ENCODE data around the gene SLC30A7. TPM values are rescaled to one million over a fixed set of nuclear protein-coding genes. Genes with fewer than 3 reads are reported as not detected.

The SLC30A7 gene
- total and polyA plus RNA-seq, 2 of the 13 experiments (the other 11 are each of a cell fraction or from before 2014, with no cell fraction given) = 8.3 to 40.8 TPM

GRCh38 chr1:101004061-101004460 lies 108.2 kb downstream of the SLC30A7 start (continued):
- no peak for TF ChIP-seq PBX3 (CRISPR knock-in tag; IDR thresholded peaks at IDR 0.05; ENCODE audit: borderline replicate concordance)

GRCh38 chr1:101004670-101005069 lies 108.8 kb downstream of the SLC30A7 start:
- CTCF ChIA-PET (ENCODE audit: low intra/inter-chr PET ratio, low total read pairs) = no interaction called here
- POLR2A ChIA-PET = interaction anchor here (1.1 to 1.2 kb wide), 2 partner anchors 21 to 87 kb away, joined by 3 to 4 read pairs; partner anchors contain the start of gene DPH5

DNA sequence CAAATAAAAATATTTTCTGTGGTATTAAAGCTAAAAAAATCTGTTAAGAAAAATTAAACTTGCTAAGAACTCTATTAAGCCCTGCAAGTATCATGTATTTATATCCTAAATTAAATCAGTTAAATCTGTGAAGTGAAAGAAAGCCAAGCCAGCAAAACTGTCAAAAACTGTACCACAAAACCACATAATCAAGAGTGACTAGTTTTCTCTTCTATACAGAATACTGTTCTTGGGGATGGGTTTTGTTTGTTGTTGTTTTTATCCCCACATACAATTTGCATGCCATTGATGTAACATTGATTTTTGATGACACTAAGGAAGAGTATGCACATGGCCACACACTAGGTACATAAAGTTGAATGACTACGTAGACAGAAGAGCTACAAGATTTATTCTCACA lies 109.3 kb downstream of the SLC30A7 start:
- WGBS (ENCODE audit: low lambda C conversion rate) = 98% methylated on average over 1 of the region's 1 CpG
- no TSS peak for BruUV-seq (replicated peaks)
- Histone ChIP-seq H4K20me1 (ENCODE audit: insufficient read depth, low read length) (peaks cover 6% of the 10 kb centered on the region; the same call in 1 of the 2 replicates), H3K4me2 (ENCODE audit: low read depth, low read length) (no peak overlapping the region), H2AFZ (ENCODE audit: low read length) (no peak overlapping the region), H3K9ac (ENCODE audit: insufficient read depth, low read depth, low read length) (no peak overlapping the region), H3K4me3 (replicated peaks in 1 of 3; ENCODE audit: insufficient read depth in 1 of 3, low read depth in 2 of 3, low read length in 3 of 3) (no peak overlapping the region), H3K27ac (ENCODE audit: extremely low read length, insufficient read depth, low read length) (no peak overlapping the region), H3K36me3 (replicated peaks in 1 of 2; ENCODE audit: control insufficient read depth in 1 of 2, insufficient read depth in 2 of 2, low read length in 2 of 2) (peaks cover 0 to 11% of the 10 kb centered on the region in 2 experiments; a peak in 1 of 5 replicates), H3K4me1 (ENCODE audit: insufficient read depth, low read length) (peaks cover 50% of the 10 kb centered on the region), H3K9me3 (ENCODE audit: low read length) (no peaks in the 10 kb centered on the region), H3K79me2 (ENCODE audit: insufficient read depth, low read length) (no peaks in the 10 kb centered on the region), H3K27me3 (ENCODE audit: control insufficient read depth in 1 of 2, insufficient read depth in 2 of 2, low read length in 2 of 2) (no peaks in the 10 kb centered on the region)
- CTCF ChIA-PET (ENCODE audit: low intra/inter-chr PET ratio, low total read pairs) = no interaction called here
- in situ Hi-C loops (cut with HindIII; ENCODE audit: extremely low pct_ligation_motif_present, low pct_unique_long_range_greater_than_20kb) (no loop called here), intact Hi-C loops (cut with micrococcal nuclease; ENCODE audit: unreplicated experiment) (loop anchor here (2.0 to 10.0 kb wide), 2 partner anchors 56 to 130 kb away; no protein-coding TSS in a partner anchor)
- no peak for FAIRE-seq
- POLR2A ChIA-PET = no interaction called here
- no peak for DNase-seq (ENCODE audit: low spot score)
- no peak for TF ChIP-seq ZNF547 (CRISPR knock-in tag; IDR thresholded peaks at IDR 0.05)
- no peak for TF ChIP-seq GATA4 (IDR thresholded peaks at IDR 0.05; ENCODE audit: borderline replicate concordance, low read depth)
- no peak for TF ChIP-seq NPAS2 (CRISPR knock-in tag; IDR thresholded peaks at IDR 0.05; ENCODE audit: borderline replicate concordance)
- no peak for TF ChIP-seq ZMAT5 (CRISPR knock-in tag; IDR thresholded peaks at IDR 0.05; ENCODE audit: borderline replicate concordance, low read depth)
- no peak for TF ChIP-seq ZFP1 (CRISPR knock-in tag; IDR thresholded peaks at IDR 0.05)
- TF ChIP-seq ZKSCAN8 (CRISPR knock-in tag; IDR thresholded peaks at IDR 0.05; ENCODE audit: borderline replicate concordance) = no peak
- no peak for TF ChIP-seq ZNF816 (CRISPR knock-in tag; IDR thresholded peaks at IDR 0.05; ENCODE audit: borderline replicate concordance)
- TF ChIP-seq DR1 (CRISPR knock-in tag; IDR thresholded peaks at IDR 0.05) = no peak
- TF ChIP-seq ZNF644 (CRISPR knock-in tag; IDR thresholded peaks at IDR 0.05; ENCODE audit: low read depth) = no peak
- TF ChIP-seq YEATS2 (CRISPR knock-in tag; IDR thresholded peaks at IDR 0.05; ENCODE audit: borderline replicate concordance) = no peak
- no peak for ATAC-seq

More at GRCh38 chr1:101004670-101005069, 108.8 kb downstream of the SLC30A7 start:
- intact Hi-C loops (cut with micrococcal nuclease; ENCODE audit: unreplicated experiment) (loop anchor here (2.0 to 10.0 kb wide), 2 partner anchors 56 to 130 kb away; no protein-coding TSS in a partner anchor), in situ Hi-C loops (cut with HindIII; ENCODE audit: extremely low pct_ligation_motif_present, low pct_unique_long_range_greater_than_20kb) (no loop called here)
- Histone ChIP-seq H3K4me3 (replicated peaks in 1 of 3; ENCODE audit: insufficient read depth in 1 of 3, low read depth in 2 of 3, low read length in 3 of 3) (no peak overlapping the region), H2AFZ (ENCODE audit: low read length) (no peak overlapping the region), H3K9ac (ENCODE audit: insufficient read depth, low read depth, low read length) (no peak overlapping the region), H3K79me2 (ENCODE audit: insufficient read depth, low read length) (no peaks in the 10 kb centered on the region), H3K9me3 (ENCODE audit: low read length) (no peaks in the 10 kb centered on the region), H3K4me1 (ENCODE audit: insufficient read depth, low read length) (peaks cover 50% of the 10 kb centered on the region), H3K27ac (ENCODE audit: extremely low read length, insufficient read depth, low read length) (peak overlapping the region; percentile 20), H3K36me3 (replicated peaks in 1 of 2; ENCODE audit: control insufficient read depth in 1 of 2, insufficient read depth in 2 of 2, low read length in 2 of 2) (peaks cover 0 to 11% of the 10 kb centered on the region in 2 experiments; a peak in 1 of 5 replicates), H3K27me3 (ENCODE audit: control insufficient read depth in 1 of 2, insufficient read depth in 2 of 2, low read length in 2 of 2) (no peaks in the 10 kb centered on the region), H4K20me1 (ENCODE audit: insufficient read depth, low read length) (peaks cover 6% of the 10 kb centered on the region; the same call in 1 of the 2 replicates), H3K4me2 (ENCODE audit: low read depth, low read length) (no peak overlapping the region)
- ATAC-seq = no peak; the same call in 2 of the 3 replicates
- TF ChIP-seq MBNL3 (CRISPR knock-in tag; conservative IDR thresholded peaks at IDR 0.05) = no peak
- peak; percentile 17; the same call in 1 of the 2 replicates for TF ChIP-seq CEBPB (IDR thresholded peaks at IDR 0.05; ENCODE audit: borderline replicate concordance, low read depth, low read length)
- FAIRE-seq = no peak
- 48% methylated on average over 3 of the region's 3 CpGs for WGBS (ENCODE audit: low lambda C conversion rate)
- BruUV-seq (replicated peaks) = no TSS peak
- peak; percentile 9 for DNase-seq (ENCODE audit: low spot score)
